ELF-1 (cell line): ENCODE results near the gene KRTAP23-1.

Source experiments
- DNase-seq: peaks from one replicate; pipeline ENCODE4 v3.0.0-alpha.2; 2016; ENCODE audit warnings: low read depth, low spot score

KRTAP23-1 gene

DNA sequence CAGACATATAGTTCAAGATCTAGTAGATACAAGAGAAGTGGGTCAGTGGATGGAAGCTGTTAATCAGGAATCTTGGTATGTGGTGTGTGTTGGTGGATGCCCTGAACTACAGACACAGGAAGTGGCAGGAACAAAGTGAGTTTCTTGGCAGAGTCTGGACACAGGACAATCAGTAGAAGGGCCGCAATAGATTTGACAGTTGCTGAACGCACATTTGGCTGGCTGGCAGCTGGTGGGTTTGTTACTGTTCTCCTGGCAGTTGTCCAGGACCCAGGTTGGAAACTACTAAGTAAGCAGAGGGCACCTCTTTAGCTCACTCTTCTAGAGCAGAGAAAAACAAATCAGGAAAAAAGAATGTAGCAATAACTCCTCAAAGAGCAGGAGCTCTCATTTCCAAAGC, 41.5 kb downstream of the KRTAP23-1 start:
- no peak for DNase-seq

DNA sequence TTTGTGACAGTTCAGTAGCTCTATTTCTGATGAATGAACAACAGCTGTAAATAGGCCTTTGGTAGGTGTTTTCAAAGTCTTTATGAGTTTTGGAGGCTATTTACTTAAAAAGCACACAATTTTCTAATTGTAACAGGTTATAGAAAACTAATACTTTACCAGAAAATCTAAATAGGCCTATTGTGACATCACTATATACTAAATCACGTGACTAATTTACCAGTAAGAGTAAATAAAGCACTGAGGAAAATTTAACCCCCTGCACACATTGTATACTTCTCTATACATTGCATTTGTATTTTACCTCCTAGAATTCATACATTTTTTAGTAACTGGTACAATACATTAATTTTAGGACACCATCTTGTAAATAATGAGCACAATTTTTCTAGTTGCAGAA, 43.3 kb downstream of the KRTAP23-1 start:
- no peak for DNase-seq
